HG02678 (cell line): ENCODE results near the gene TEAD4.

Experiments used
- ATAC-seq: cut with Tn5 transposase; IDR thresholded peaks from one replicate; pipeline ENCODE4 v1.9.1; 2021; ENCODE audit warnings: mild to moderate bottlenecking, moderate library complexity; ENCODE audit not compliant: unreplicated experiment

TEAD4 gene

DNA sequence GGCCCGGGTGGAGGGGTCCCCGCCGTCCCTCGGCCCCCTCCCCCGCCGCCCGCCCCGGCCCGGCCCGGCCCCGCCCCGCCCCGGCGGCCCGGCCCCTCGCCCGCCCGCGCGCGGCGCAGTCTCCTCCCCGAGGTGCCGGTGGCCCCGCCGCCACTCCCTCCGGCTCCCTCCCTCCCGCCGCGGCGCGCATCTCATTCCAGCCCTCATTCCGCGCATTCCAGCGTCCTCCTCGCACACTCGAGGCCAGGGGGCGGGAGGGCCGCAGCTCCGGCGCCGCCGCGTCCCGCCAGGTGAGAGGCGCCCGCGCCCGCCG is at the start of gene TEAD4:
Gene TEAD4, plus strand, starts transcription at position 206 of the 313 bp plus-strand sequence.
- ATAC-seq, result no peak

GRCh38 chr12:2912216-2912575 is 47.0 kb upstream of the TEAD4 start:
- no peak for ATAC-seq

DNA sequence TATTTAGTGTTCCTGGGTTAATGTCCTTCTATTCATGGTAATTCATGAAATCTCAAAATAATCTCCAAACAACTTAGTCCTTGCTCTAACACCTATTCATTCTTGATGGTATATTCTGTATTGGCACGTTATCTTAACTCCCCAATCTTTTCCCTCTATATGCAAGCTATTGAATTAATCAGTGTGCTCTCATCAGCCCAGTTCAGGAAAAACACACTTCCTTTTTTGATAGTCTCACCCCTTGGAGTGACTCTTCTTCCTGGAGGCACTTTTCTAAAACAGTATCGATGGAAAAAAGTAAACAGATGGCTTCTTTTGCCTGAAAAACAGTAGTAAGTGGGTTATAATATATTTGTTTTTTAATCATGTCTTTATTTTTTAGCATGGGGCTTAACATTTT is 39.9 kb upstream of the TEAD4 start:
- no peak for ATAC-seq

GRCh38 chr12:2922329-2922728 is 36.9 kb upstream of the TEAD4 start:
- no peak for ATAC-seq

GRCh38 chr12:2923057-2923456 is 36.1 kb upstream of the TEAD4 start:
- ATAC-seq, result no peak

GRCh38 chr12:2924019-2924418 is 35.2 kb upstream of the TEAD4 start:
- no peak for ATAC-seq

GRCh38 chr12:2925322-2925995 is 33.7 kb upstream of the TEAD4 start:
- ATAC-seq, result no peak

DNA sequence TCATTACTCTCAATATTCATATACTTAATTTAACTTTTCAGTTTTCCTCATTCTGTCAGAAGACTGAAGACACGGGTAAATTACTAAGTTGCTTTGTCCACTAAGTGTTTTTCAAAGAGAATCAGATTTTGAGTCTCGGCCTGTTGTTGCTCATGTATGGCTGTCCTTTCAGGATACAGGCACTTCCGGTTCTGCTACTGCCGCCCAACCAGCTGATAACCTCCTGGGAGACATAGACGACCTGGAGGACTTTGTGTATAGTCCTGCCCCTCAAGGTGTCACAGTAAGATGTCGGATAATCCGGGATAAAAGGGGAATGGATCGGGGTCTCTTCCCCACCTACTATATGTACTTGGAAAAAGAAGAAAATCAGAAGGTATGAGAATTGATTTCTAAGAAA is 28.3 kb upstream of the TEAD4 start:
- no peak for ATAC-seq

GRCh38 chr12:2933586-2933985 is 25.6 kb upstream of the TEAD4 start:
- no peak for ATAC-seq

DNA sequence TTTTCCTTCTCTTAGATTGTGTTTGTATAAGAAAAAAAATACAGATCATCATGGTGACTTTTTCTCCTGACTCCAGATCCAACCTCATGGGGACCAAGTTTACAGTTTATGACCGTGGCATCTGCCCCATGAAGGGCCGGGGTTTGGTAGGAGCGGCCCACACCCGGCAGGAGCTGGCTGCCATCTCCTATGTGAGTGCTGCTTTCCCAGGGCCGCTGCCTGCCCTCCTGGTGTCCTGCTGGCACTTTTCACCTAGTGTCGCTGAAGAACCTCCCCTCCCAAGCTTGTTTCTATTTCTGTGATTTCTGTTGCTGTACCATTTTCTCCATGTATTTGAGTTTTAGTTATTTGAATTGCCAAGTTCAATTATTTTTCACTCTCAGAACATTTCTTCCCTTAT is 24.8 kb upstream of the TEAD4 start:
- no peak for ATAC-seq

DNA sequence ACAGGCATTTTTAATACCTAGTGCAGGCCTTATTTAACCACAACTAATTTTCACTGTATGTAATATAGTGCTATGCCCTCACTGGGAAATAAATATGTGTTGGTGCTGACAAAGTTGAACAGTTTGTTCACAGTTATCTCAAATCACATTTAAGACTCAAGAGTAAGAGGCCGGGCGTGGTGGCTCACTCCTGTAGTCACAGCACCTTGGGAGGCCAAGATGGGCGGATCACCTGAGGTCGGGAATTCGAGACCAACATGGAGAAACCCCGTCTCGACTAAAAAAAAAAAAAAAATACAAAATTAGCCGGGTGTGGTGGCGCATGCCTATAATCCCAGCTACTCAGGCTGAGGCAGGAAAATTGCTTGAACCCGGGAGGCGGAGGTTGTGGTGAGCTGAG is 22.9 kb upstream of the TEAD4 start:
- ATAC-seq, result no peak

DNA sequence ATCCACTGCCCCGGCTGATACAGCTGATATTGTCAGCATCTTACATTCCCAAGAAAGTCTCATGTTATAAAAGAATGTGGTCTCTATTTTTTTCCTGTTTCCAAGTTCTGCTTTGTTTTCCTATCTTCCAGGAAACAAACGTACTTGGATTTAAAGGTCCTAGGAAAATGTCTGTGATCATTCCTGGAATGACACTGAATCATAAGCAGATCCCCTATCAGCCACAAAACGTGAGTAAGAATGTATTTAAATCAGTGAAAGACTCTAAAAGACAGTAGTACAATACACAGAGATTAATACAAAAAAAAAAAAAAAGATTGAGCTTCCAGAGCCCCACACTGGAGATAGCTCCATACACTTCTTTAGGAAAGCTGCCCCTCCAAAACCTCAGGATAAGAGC is 21.7 kb upstream of the TEAD4 start:
- ATAC-seq, result no peak

DNA sequence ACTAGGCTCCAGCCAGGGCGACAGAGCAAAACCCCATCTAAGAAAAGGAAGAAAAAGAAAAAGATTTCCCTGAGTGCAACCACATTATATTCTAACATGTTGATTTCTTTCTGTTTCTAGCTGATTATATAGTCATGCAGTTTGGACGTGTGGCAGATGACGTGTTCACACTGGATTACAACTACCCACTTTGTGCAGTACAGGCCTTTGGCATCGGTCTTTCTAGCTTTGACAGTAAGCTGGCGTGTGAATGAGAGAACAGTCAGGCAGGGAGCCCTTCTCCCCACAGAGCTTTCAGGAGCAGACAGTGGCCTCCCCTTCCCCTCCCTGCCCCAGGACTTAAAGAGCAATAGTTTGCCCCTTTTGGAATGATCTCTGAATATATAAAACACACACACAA is 20.0 kb upstream of the TEAD4 start:
- ATAC-seq, result no peak

DNA sequence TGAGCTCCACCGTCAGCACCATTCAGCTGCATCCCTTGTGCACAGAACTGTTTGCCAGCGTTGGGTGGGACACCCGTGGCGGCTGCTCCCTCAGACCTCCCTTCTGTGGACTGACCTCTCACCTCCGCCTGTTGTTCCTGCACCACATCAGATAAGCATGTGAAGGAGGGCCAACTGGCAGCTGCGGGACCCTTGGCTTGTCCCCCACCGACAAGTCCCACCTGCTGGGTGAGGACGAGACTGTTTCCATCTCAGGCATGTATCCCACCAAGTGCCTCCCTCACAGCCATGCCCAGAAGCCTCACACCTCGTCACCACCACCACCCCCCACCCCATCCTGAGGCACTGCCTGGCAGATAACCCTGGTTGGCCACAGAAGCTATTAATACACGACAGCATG is 18.6 kb upstream of the TEAD4 start:
- ATAC-seq, result no peak

GRCh38 chr12:2941524-2941923 is 17.7 kb upstream of the TEAD4 start:
- no peak for ATAC-seq

DNA sequence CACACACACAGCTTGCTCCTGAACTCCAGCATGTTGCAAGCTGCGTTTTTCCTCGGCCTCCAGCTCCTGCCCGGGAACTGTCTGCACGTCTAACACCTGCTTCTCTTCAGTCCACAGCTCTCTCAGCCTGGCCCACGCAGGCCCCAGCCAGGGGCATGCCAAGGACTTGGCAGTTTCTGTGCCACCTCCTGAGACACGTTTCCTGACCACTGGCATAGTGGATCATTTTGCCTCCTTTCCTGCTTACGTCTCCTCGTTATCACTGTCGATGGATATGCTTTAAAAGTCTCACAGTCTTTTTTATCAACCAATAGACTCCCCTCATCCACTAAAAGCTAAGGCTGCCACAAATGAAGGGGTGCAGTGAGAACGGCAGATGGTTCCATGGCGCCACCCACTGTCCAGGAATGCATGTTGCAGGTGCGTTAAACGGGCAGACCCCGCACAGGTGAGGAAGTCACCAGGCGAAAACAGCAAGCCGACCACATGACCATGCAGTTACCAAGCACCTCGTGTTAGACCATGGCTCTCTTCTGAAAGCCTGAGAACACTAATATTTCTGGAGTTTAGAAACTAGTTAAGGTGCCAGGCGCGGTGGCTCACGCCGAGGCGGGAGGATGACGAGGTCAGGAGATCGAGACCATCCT is 14.7 kb upstream of the TEAD4 start:
- ATAC-seq, result no peak

DNA sequence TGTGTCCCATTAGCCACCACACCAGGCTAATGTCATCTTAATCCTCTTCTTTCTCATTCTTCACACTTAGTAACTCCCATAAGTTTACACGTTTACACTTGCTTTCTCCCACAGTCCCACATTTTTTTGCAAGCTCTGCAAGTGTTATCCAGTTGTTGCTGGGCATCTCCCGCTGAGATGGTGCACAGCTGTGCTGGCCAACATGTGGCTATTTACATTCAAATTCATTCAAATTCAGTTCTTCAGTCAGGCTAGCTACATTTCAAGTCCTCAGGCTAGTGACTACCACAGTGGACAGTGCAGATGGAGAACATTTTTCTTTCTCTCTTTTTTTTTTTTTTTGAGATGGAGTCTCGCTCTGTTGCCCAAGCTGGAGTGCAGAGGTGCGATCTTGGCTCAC is 9.8 kb upstream of the TEAD4 start:
- ATAC-seq, result no peak

- ATAC-seq, result no peak
Observed at GRCh38 chr12:2955888-2956287, 3.3 kb upstream of the TEAD4 start.

DNA sequence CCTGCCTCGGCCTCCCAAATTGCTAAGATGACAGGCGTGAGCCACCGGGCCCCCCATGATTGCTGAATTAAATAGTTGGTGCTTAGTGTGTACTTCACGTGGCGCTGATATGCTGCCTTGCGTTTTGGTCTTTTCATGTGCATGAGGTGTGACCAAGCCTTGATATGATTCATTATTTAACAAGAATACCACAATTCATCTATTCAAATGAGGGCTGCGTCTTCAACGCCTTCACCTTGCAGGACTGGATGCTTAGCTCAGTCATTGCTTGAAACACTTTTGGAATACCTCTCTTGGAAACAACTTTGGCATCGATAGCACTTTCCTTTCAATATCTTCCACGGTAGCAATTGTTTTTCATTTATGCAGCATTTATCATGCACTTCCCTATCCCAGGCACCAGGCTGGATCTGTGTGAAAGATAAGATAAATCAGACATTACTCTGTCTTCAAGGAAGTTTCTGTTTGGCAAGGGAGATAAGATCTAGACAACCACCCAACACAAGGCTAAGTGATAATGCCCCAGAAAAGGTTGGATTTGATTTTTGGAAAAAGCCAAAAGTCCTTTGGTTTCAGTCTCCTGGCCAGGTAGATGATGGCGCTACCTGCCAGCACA is 1.3 kb upstream of the TEAD4 start:
- ATAC-seq, result no peak

GRCh38 chr12:2958432-2959191 is 585 bp upstream of the TEAD4 start:
- ATAC-seq, result no peak

GRCh38 chr12:2959505-2960389 is 550 bp downstream of the TEAD4 start:
- ATAC-seq, result no peak
